Thyroid gland (tissue), 4 donors: ENCODE results near the gene ZDHHC5.

Experiments
- POLR2A ChIP-seq, 2 donors: fragments of 450-650 bp; IDR thresholded peaks; one replicate each; pipeline ENCODE4 v1.6.1; 2017; ENCODE audit warnings: antibody characterized with exemption in 2 of 2, mild to moderate bottlenecking in 2 of 2, moderate library complexity in 1 of 2
- TF ChIP-seq, protein P1 (sequence below), 6 experiments: fragments of 200-600 bp in 3 of 6; fragments of 450-650 bp in 3 of 6; sonication (generic) in 3 of 6; IDR thresholded peaks; one replicate each; pipeline ENCODE4 v1.5.1; 2016 to 2019; ENCODE audit warnings: antibody characterized with exemption in 6 of 6, mild to moderate bottlenecking in 2 of 6, inconsistent platforms in 1 of 6, moderate library complexity in 1 of 6

DNA sequence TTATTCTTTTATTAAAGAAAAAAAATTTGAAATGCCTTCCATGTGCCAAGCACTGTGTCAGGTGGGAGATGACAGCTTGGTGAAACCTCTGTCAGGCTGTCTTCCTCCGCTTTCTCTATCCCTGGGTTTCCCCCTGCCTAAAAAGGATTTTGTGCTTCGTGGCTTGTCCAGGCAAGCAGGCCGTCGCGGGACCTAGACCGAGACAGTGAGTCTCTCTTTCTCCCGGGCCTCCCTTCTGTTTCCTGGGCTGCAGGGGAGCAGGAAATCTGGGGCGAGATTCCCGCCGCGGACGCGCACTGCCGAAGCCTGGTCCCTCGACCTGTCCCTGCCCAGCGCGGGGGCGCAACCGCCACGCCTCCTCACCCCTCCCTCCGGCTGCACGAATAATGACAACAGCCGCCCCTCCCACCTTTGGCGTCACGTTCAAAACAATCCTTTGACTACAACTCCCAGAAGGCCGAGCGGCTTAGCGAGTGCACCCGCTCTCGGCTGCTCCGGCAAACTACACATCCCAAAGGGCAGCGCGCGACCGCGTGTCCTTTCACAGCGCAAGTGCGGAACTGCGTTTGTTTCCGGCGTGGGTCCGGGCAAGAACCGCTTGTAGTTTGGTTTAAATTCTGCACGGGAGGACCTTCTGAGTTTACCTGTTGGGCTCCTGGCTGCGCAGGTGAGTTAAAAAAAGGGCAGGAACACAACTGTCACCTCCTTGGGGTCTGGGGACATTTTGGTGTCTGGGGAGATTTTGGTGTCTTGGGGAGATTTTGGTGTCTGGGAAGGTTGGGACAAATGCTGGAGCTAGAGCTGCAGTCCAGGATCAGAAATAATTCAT lies 10.5 kb upstream of the ZDHHC5 start, which contains the start of gene CLP1:
- TF ChIP-seq, protein P1, sequence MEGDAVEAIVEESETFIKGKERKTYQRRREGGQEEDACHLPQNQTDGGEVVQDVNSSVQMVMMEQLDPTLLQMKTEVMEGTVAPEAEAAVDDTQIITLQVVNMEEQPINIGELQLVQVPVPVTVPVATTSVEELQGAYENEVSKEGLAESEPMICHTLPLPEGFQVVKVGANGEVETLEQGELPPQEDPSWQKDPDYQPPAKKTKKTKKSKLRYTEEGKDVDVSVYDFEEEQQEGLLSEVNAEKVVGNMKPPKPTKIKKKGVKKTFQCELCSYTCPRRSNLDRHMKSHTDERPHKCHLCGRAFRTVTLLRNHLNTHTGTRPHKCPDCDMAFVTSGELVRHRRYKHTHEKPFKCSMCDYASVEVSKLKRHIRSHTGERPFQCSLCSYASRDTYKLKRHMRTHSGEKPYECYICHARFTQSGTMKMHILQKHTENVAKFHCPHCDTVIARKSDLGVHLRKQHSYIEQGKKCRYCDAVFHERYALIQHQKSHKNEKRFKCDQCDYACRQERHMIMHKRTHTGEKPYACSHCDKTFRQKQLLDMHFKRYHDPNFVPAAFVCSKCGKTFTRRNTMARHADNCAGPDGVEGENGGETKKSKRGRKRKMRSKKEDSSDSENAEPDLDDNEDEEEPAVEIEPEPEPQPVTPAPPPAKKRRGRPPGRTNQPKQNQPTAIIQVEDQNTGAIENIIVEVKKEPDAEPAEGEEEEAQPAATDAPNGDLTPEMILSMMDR (IDR thresholded peaks at IDR 0.05), result no peak
- TF ChIP-seq POLR2A (IDR thresholded peaks at IDR 0.05), result peak in 1 of 2 donors; percentile 79
